H9 (cell line): Measurements from ENCODE around the gene ANKRD40. TPM values are rescaled to one million over a fixed set of nuclear protein-coding genes. Genes with fewer than 3 reads are reported as not detected.

Experiments used
- DNase-seq: peaks from one replicate; pipeline ENCODE4 v3.0.0-alpha.2; 2017
- H2AFZ ChIP-seq: one replicate; pipeline ENCODE4 v1.6.1; 2013; ENCODE audit warnings: mild to moderate bottlenecking, low read length, control low read depth, moderate library complexity
- H2AK5ac ChIP-seq: 2 replicates; pipeline ENCODE4 v1.6.1; 2013; ENCODE audit warnings: low read length, control low read depth, mixed read lengths; ENCODE audit not compliant: insufficient read length
- H2BK120ac ChIP-seq: one replicate; pipeline ENCODE4 v1.6.1; 2013; ENCODE audit warnings: low read depth, mild to moderate bottlenecking, low read length, control low read depth, inconsistent platforms; ENCODE audit not compliant: poor library complexity, severe bottlenecking
- H2BK12ac ChIP-seq: 2 replicates; pipeline ENCODE4 v1.6.1; 2013; ENCODE audit warnings: low read length, control low read depth, mixed read lengths, low read depth; ENCODE audit not compliant: insufficient read length
- H2BK15ac ChIP-seq: 2 replicates; pipeline ENCODE4 v1.6.1; 2013; ENCODE audit warnings: low read depth, low read length, control low read depth
- H2BK20ac ChIP-seq: one replicate; pipeline ENCODE4 v1.6.1; 2013; ENCODE audit warnings: low read depth, mild to moderate bottlenecking, low read length, control low read depth, inconsistent platforms; ENCODE audit not compliant: poor library complexity, severe bottlenecking
- H2BK5ac ChIP-seq: 2 replicates; pipeline ENCODE4 v1.6.1; 2013; ENCODE audit warnings: low read length, control low read depth, mixed read lengths; ENCODE audit not compliant: insufficient read length
- H3K14ac ChIP-seq: 2 replicates; pipeline ENCODE4 v1.6.1; 2013; ENCODE audit warnings: low read length, control low read depth; ENCODE audit not compliant: insufficient read depth
- H3K18ac ChIP-seq: 2 replicates; pipeline ENCODE4 v1.6.1; 2013; ENCODE audit warnings: low read depth, mild to moderate bottlenecking, mixed read lengths, low read length, control low read depth; ENCODE audit not compliant: insufficient read length
- H3K23ac ChIP-seq: 2 replicates; pipeline ENCODE4 v1.6.1; 2013; ENCODE audit warnings: low read length, control low read depth, mixed read lengths, low read depth; ENCODE audit not compliant: insufficient read length
- H3K23me2 ChIP-seq: 2 replicates; pipeline ENCODE4 v1.6.1; 2013; ENCODE audit warnings: low read depth, mild to moderate bottlenecking, mixed read lengths, low read length, control low read depth; ENCODE audit not compliant: insufficient read length, poor library complexity, severe bottlenecking
- H3K27ac ChIP-seq: 2 replicates; pipeline ENCODE4 v1.5.1; 2013; ENCODE audit warnings: low read length, control low read depth, mixed read lengths, low read depth; ENCODE audit not compliant: insufficient read length
- H3K27me3 ChIP-seq: 2 replicates; pipeline ENCODE4 v1.6.1; 2013; ENCODE audit warnings: low read length, control low read depth, inconsistent platforms; ENCODE audit not compliant: insufficient read depth
- H3K4ac ChIP-seq: 2 replicates; pipeline ENCODE4 v1.6.1; 2013; ENCODE audit warnings: low read depth, mild to moderate bottlenecking, control low read depth, inconsistent platforms, low read length, moderate library complexity
- H3K4me1 ChIP-seq: 2 replicates; pipeline ENCODE4 v1.6.1; 2013; ENCODE audit warnings: low read length, control low read depth, inconsistent platforms; ENCODE audit not compliant: insufficient read depth
- H3K4me2 ChIP-seq: 2 replicates; pipeline ENCODE4 v1.6.1; 2013; ENCODE audit warnings: low read length, control low read depth, mixed read lengths; ENCODE audit not compliant: insufficient read length, insufficient read depth
- H3K56ac ChIP-seq: 2 replicates; pipeline ENCODE4 v1.6.1; 2013; ENCODE audit warnings: low read depth, mild to moderate bottlenecking, mixed read lengths, low read length, control low read depth; ENCODE audit not compliant: insufficient read length
- H3K79me1 ChIP-seq: 2 replicates; pipeline ENCODE4 v1.6.1; 2013; ENCODE audit warnings: low read depth, mild to moderate bottlenecking, moderate library complexity, low read length, control low read depth, inconsistent platforms; ENCODE audit not compliant: insufficient read depth, poor library complexity, severe bottlenecking
- H3K79me2 ChIP-seq: 2 replicates; pipeline ENCODE4 v1.6.1; 2013; ENCODE audit warnings: low read length, control low read depth, inconsistent platforms; ENCODE audit not compliant: insufficient read depth
- H3K9ac ChIP-seq: 2 replicates; pipeline ENCODE4 v1.6.1; 2013; ENCODE audit warnings: low read length, control low read depth, mixed read lengths; ENCODE audit not compliant: insufficient read length; ENCODE audit errors: extremely low read depth
- H3K9me3 ChIP-seq: one replicate; pipeline ENCODE4 v1.6.1; 2013; ENCODE audit warnings: low read depth, low read length, inconsistent platforms; ENCODE audit not compliant: control insufficient read depth
- H3T11ph ChIP-seq: one replicate; pipeline ENCODE4 v1.6.1; 2013; ENCODE audit warnings: mild to moderate bottlenecking, low read length, control low read depth, inconsistent platforms
- H4K20me1 ChIP-seq: one replicate; pipeline ENCODE4 v1.6.1; 2013; ENCODE audit not compliant: control insufficient read depth, insufficient read length, insufficient read depth
- H4K5ac ChIP-seq: 2 replicates; pipeline ENCODE4 v1.6.1; 2013; ENCODE audit warnings: low read depth, mild to moderate bottlenecking, mixed read lengths, low read length, control low read depth; ENCODE audit not compliant: insufficient read length
- H4K8ac ChIP-seq: replicated peaks from 2 replicates; pipeline ENCODE4 v1.6.1; 2013; ENCODE audit warnings: low read length, control low read depth, mixed read lengths, low read depth; ENCODE audit not compliant: insufficient read length
- H4K91ac ChIP-seq: 2 replicates; pipeline ENCODE4 v1.6.1; 2013; ENCODE audit warnings: low read depth, mild to moderate bottlenecking, moderate library complexity, mixed read lengths, low read length, control low read depth; ENCODE audit not compliant: insufficient read length
- H3K27ac Mint-ChIP-seq, 3 experiments: 2 replicates in 2 of 3; 3 replicates in 1 of 3; pipeline ENCODE4 v1.8.0; 2020 to 2021; ENCODE audit warnings: mixed read lengths in 3 of 3, mild to moderate bottlenecking in 1 of 3, moderate library complexity in 1 of 3
- H3K27me3 Mint-ChIP-seq: 2 replicates; pipeline ENCODE4 v1.8.0; 2021; ENCODE audit warnings: low read depth, mild to moderate bottlenecking, moderate library complexity, mixed read lengths
- H3K36me3 Mint-ChIP-seq, 3 experiments: 2 replicates in 2 of 3; 3 replicates in 1 of 3; pipeline ENCODE4 v1.8.0; 2020 to 2021; ENCODE audit warnings: low read depth in 3 of 3, mixed read lengths in 3 of 3; ENCODE audit not compliant: insufficient read depth in 1 of 3
- H3K4me1 Mint-ChIP-seq, 2 experiments: 2 replicates each; pipeline ENCODE4 v1.8.0; 2020; ENCODE audit warnings: mixed read lengths in 2 of 2
- H3K4me3 Mint-ChIP-seq, 2 experiments: 2 replicates in 1 of 2; 3 replicates in 1 of 2; pipeline ENCODE4 v1.8.0; 2020 to 2021; ENCODE audit warnings: mild to moderate bottlenecking in 2 of 2, mixed read lengths in 2 of 2, moderate library complexity in 1 of 2
- H3K9me3 Mint-ChIP-seq, 2 experiments: 2 replicates in 1 of 2; 3 replicates in 1 of 2; pipeline ENCODE4 v1.8.0; 2020; ENCODE audit warnings: mild to moderate bottlenecking in 2 of 2, mixed read lengths in 2 of 2, moderate library complexity in 1 of 2
- WGBS: extraction: QIAGEN DNeasy Blood & Tissue Kit; methylation state at CpG from one replicate; pipeline ENCODE4 v1.1.7; 2013; ENCODE audit warnings: missing lambda C conversion rate, low lambda C conversion rate, mixed read lengths; ENCODE audit not compliant: insufficient read length; ENCODE audit errors: extremely low coverage; 5-methylcytosine and 5-hydroxymethylcytosine counted together
- total RNA-seq: library from RNA; stranded (reverse); gene quantifications from 2 replicates; pipeline ENCODE4 v1.2.1, GENCODE V29; 2021
- TF ChIP-seq, protein P1 (sequence below): fragments of 200-600 bp; sonication (generic); conservative IDR thresholded peaks from 3 replicates; pipeline ENCODE4 v1.8.0; 2021; ENCODE audit warnings: antibody characterized with exemption, mild to moderate bottlenecking

Gene ANKRD40
- total RNA-seq, 1 experiment from 2014 or later = 54.3 TPM

DNA sequence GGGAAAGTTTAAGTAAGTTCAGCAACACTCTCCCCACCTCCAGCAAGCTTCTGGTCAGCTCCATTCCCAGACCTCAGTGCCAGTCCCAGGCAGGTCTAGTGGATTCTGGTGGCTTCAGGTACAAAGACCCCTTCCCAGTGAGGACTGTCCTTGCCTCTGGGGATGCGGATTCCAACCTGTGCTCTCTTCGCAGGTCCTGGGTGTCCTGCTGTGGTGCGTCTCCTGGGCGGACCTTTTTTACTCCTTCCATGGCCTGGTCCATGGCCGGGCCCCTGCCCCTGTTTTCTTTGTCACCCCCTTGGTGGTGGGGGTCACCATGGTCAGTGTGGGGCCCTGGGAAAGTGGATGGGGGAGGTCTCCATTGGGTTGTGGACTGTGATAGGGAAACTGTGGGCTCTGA, 51.2 kb downstream of the ANKRD40 start:
- Histone ChIP-seq H2BK120ac (no peak overlapping the region), H3K23ac (no peak overlapping the region), H3K9me3 (no peaks in the 10 kb centered on the region), H3K23me2 (no peaks in the 10 kb centered on the region), H3K14ac (no peak overlapping the region), H3T11ph (no peak overlapping the region), H2BK15ac (no peak overlapping the region), H2BK20ac (no peak overlapping the region), H3K4me2 (no peak overlapping the region), H4K20me1 (no peaks in the 10 kb centered on the region), H4K5ac (no peak overlapping the region), H2BK12ac (no peak overlapping the region), H3K18ac (no peak overlapping the region), H3K27ac (no peak overlapping the region), H3K56ac (no peak overlapping the region), H2BK5ac (no peak overlapping the region), H2AK5ac (no peak overlapping the region), H4K8ac (no peak overlapping the region), H3K9ac (no peak overlapping the region), H3K4ac (no peak overlapping the region), H3K79me1 (no peaks in the 10 kb centered on the region), H3K27me3 (no peaks in the 10 kb centered on the region), H4K91ac (no peak overlapping the region), H3K79me2 (no peaks in the 10 kb centered on the region), H2AFZ (no peak overlapping the region), H3K4me1 (no peaks in the 10 kb centered on the region; the same call in 1 of the 2 replicates)
- H3K9me3 Mint-ChIP-seq = peaks cover 0 to 7% of the 10 kb centered on the region in 2 experiments; a peak in 4 of 5 replicates
- DNase-seq = no peak
- H3K27ac Mint-ChIP-seq = no peak overlapping the region; a peak in 1 of 7 replicates
- H3K4me1 Mint-ChIP-seq = peaks cover 10 to 11% of the 10 kb centered on the region in 2 experiments
- no CpG with 5 or more reads among the region's 5 CpGs for WGBS
- H3K27me3 Mint-ChIP-seq = peaks cover 2% of the 10 kb centered on the region
- H3K4me3 Mint-ChIP-seq = no peak overlapping the region; a peak in 1 of 5 replicates
- no peaks in the 10 kb centered on the region for H3K36me3 Mint-ChIP-seq
- TF ChIP-seq, protein P1, sequence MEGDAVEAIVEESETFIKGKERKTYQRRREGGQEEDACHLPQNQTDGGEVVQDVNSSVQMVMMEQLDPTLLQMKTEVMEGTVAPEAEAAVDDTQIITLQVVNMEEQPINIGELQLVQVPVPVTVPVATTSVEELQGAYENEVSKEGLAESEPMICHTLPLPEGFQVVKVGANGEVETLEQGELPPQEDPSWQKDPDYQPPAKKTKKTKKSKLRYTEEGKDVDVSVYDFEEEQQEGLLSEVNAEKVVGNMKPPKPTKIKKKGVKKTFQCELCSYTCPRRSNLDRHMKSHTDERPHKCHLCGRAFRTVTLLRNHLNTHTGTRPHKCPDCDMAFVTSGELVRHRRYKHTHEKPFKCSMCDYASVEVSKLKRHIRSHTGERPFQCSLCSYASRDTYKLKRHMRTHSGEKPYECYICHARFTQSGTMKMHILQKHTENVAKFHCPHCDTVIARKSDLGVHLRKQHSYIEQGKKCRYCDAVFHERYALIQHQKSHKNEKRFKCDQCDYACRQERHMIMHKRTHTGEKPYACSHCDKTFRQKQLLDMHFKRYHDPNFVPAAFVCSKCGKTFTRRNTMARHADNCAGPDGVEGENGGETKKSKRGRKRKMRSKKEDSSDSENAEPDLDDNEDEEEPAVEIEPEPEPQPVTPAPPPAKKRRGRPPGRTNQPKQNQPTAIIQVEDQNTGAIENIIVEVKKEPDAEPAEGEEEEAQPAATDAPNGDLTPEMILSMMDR = no peak
